Measurements from ENCODE around the gene CRIP2.

CRIP2 gene

DNA sequence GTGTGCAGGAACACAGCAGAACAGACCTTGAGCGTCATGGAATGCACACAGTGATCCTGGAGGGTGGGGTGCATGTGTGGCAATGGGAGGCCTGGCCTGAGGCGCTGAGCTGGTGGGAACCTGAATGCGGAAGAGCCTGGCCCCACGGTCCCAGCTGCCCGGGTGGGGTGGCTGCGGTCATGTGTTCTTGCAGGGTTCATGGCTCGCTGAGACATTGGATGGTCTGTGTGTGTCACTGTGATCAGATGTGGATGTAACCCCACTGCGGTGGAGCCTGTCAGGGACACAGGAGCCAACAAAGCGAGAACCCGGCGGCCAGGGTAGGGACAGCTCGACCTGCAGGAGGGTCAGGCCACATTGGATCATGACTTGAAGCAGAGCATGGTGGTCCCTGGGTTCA lies 31.8 kb upstream of the CRIP2 start:
- TF ChIP-seq, protein P1, sequence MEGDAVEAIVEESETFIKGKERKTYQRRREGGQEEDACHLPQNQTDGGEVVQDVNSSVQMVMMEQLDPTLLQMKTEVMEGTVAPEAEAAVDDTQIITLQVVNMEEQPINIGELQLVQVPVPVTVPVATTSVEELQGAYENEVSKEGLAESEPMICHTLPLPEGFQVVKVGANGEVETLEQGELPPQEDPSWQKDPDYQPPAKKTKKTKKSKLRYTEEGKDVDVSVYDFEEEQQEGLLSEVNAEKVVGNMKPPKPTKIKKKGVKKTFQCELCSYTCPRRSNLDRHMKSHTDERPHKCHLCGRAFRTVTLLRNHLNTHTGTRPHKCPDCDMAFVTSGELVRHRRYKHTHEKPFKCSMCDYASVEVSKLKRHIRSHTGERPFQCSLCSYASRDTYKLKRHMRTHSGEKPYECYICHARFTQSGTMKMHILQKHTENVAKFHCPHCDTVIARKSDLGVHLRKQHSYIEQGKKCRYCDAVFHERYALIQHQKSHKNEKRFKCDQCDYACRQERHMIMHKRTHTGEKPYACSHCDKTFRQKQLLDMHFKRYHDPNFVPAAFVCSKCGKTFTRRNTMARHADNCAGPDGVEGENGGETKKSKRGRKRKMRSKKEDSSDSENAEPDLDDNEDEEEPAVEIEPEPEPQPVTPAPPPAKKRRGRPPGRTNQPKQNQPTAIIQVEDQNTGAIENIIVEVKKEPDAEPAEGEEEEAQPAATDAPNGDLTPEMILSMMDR (IDR thresholded peaks at IDR 0.05; ENCODE audit: low read length, missing control alignments), result no peak
- no peak for DNase-seq (ENCODE audit: low read depth)
- H3K4me3 ChIP-seq (replicated peaks; ENCODE audit: low read depth, low read length), result no peak overlapping the region

DNA sequence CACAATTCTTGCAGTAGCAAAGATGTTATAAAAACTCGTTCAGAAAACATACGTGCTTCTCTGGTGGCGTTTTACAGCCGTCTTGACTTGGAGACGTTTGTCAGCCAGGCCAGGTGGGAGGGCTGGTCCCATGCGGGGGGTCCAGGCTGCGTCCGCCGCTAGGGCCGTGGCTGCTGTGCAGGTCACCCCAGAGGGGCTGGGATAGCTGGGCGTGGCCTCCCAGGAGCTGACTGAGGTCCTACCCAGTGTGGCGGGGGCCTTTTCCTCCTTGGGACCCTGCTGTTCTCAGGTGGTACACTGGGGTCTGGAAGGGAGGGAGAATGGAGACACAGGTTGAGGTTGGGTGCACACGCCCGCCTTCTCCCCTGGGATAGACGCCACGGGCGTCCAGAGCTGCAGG lies 29.8 kb upstream of the CRIP2 start:
- DNase-seq (ENCODE audit: low read depth), result no peak
- H3K4me3 ChIP-seq (replicated peaks; ENCODE audit: low read depth, low read length), result no peak overlapping the region
- TF ChIP-seq, protein P1 (IDR thresholded peaks at IDR 0.05; ENCODE audit: low read length, missing control alignments), result no peak

DNA sequence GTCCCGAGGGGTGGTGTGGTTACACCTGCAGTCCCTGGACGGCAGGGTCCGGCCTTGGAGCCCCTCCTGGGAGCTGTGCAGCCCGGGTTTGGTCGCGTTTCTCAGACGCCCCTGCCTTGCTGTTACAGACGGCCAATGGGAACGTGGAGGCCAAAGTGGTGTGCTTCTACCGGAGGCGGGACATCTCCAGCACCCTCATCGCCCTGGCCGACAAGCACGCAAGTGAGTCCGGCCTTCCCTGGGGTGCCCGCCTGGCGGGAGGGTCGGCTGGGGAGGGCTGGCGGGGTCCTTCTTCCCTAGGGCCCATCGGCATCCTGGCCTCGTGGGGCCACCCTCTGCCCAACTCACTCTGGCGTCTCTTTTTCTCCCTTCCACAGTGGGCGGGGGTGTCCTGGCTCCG lies 29.3 kb upstream of the CRIP2 start:
- DNase-seq (ENCODE audit: low read depth), result no peak
- no peak overlapping the region for H3K4me3 ChIP-seq (replicated peaks; ENCODE audit: low read depth, low read length)
- TF ChIP-seq, protein P1 (IDR thresholded peaks at IDR 0.05; ENCODE audit: low read length, missing control alignments), result no peak

DNA sequence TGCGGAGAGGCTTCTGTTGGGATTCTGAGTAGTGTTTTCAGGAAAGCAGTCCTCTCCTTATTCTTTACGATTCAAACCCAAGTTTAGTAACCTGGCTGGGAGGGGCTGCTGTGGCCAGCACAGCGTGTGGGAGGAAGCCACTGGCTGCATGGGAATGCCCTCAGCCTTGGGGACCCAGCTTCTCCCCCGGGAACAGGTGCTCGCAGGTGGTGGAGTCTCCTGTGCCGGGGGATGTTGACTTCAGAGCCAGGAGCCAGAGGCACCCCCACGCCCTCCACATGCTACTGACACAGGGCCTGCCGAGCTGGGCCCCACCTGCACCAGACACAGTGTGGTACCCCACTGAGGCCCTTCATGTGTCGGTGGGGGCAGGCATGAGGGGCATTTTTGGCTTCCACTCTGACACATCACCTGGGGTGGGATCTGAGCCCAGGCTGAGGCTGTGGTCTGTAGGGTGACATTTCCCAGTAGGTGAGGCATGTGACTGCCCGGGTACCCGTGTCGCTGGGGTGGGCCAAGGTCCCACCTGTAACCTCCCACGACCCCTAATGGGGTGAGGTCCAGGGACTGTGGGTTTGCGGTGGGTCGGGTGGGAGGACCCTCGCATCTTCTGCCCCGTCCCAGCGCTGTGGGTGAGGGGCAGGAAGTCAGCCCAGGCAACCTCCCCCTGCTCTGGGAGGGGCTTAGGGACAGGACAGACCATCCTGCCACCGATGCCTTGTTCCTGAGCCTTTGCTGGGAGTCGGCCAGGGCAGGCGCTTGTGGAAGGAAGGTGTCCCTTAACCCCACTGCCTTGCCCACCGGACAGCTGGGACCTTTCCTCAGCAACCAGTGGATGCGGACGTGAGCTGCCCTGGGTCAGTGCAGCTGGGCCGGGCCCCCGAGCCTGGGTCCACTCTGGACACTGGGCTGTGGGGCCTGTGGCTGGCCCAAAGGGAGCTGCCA lies 28.4 kb upstream of the CRIP2 start:
- TF ChIP-seq, protein P1 (IDR thresholded peaks at IDR 0.05; ENCODE audit: low read length, missing control alignments), result no peak
- no peak overlapping the region for H3K4me3 ChIP-seq (replicated peaks; ENCODE audit: low read depth, low read length)
- no peak for DNase-seq (ENCODE audit: low read depth)

DNA sequence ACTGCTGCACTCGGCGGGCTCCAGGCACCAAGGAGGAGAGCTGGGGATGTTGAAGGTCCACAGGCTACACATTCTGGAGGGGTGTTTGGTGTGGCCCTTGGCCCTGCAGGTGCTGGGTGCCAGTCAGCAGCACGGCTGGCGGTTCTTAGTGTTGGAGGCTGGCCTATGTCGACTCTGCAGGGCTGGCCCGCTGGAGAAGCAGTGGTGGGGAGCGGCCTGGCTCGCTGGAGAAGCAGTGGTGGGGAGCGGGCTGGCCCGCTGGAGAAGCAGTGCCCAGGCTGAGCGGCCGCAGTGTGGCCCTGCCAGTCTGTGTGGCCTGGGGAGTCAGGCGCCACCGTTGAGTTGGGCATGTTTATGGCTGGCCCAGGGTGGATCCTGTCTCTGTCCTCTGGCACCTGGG lies 27.6 kb upstream of the CRIP2 start:
- no peak for DNase-seq (ENCODE audit: low read depth)
- no peak overlapping the region for H3K4me3 ChIP-seq (replicated peaks; ENCODE audit: low read depth, low read length)
- TF ChIP-seq, protein P1 (IDR thresholded peaks at IDR 0.05; ENCODE audit: low read length, missing control alignments), result no peak

DNA sequence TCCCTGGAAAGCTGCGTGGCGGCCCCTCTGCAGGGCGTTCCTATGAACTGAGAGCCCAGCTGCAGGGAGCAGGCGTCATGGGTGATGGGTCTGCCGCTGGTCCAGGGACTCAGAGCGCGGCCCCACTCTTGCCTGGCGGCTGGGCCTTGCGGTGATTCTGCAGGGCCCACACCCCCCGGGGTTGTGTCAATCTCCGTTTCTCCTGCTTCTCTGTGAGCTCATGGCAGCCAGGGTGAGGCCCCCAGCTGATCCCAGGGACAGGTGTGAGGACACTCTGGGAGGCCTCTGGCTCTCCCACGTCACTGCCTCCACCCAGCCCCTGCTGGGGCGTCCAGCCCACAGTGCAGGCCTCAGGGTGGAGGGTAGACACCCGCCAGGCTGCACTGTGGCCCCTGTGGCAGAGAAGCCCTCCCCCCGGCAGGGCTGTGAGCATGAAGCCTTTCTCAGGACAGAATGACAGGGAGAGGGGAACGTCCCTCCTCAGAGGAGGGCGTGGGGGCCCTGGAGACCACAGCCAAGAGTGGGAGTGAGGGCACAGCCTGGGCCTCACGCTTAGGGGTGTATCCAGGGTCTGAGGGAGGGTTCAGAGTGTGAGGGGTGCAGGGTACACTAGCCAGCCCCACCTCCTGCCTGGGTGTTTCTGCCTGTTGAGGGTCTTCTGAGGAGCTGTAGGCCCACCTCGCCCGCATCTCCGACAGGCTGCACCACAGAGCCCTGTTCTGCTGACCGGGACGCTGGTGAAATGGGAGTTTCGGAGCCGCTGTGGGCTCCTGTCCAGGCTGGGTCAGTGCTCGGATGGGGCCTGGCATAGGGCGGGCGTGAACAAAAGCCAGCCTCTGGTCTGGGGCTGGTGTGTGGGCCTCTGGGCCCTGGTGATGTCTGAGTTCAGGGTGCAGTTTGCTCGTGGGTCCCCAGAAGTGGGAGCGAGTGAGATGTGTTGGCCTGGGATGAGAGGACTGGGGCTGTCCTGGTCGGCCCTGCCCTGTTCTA lies 26.7 kb upstream of the CRIP2 start:
- TF ChIP-seq, protein P1 (IDR thresholded peaks at IDR 0.05; ENCODE audit: low read length, missing control alignments), result no peak
- no peak for DNase-seq (ENCODE audit: low read depth)
- no peak overlapping the region for H3K4me3 ChIP-seq (replicated peaks; ENCODE audit: low read depth, low read length)
